ENCODE results near the gene CXorf38.

DNA sequence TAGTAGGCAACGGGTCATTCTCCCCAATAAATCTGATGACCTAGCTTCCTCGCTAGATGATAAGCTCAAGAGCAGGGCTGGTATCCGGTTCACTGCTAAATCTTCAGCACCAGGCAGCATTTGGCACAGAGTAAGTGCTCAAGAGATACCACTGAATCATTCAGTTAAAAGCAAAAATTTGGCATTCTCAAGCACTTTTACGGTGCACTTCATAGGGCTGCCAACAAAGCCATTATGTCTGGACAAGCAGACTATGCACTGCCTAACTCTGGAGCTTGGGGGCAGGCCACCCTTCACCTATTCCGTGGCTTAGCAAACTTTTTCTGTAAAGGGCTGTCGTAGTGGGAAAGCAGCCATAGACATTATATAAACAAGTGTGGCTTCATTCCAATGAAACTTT lies 23.8 kb upstream of the CXorf38 start:
- no peak for TF ChIP-seq POLR2A (IDR thresholded peaks at IDR 0.05)
- TF ChIP-seq, protein P1, sequence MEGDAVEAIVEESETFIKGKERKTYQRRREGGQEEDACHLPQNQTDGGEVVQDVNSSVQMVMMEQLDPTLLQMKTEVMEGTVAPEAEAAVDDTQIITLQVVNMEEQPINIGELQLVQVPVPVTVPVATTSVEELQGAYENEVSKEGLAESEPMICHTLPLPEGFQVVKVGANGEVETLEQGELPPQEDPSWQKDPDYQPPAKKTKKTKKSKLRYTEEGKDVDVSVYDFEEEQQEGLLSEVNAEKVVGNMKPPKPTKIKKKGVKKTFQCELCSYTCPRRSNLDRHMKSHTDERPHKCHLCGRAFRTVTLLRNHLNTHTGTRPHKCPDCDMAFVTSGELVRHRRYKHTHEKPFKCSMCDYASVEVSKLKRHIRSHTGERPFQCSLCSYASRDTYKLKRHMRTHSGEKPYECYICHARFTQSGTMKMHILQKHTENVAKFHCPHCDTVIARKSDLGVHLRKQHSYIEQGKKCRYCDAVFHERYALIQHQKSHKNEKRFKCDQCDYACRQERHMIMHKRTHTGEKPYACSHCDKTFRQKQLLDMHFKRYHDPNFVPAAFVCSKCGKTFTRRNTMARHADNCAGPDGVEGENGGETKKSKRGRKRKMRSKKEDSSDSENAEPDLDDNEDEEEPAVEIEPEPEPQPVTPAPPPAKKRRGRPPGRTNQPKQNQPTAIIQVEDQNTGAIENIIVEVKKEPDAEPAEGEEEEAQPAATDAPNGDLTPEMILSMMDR (IDR thresholded peaks at IDR 0.05), result no peak
- TF ChIP-seq EP300 (IDR thresholded peaks at IDR 0.05), result no peak

Measured in ovary (tissue), 3 donors.